ENCODE data around the gene STARD3NL. TPM values are rescaled to one million over a fixed set of nuclear protein-coding genes. Genes with fewer than 3 reads are reported as not detected.
A peak's percentile ranks its signal among the peaks of the same experiment; 100 is the strongest.
"Not testable (repeated sequence)": the region's sequence is repeated elsewhere in the genome, so short reads cannot be mapped to it uniquely, and the experiment has no call there.

Gene STARD3NL
- total RNA-seq, 1 donor from 2014 or later, result 53.8 TPM

DNA sequence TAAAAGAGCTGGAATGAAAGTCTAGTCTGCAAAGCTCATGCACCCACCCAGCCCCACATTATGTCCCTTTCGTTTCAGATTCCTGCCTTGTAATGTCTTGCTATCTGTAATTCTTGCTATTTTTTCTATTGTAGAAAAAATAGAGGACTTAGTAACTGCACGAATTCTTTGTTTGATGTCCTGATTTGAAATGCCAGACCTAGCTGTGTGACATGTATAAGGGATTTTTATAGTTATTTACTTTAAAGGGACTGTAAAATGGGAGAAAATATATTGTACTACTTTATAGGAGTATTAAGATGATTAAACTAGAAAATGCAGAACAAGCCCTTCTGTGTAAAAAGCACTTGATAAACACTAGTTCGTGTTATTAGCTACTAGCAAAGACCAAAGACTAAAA, 63.0 kb downstream of the STARD3NL start:
- H3K4me1 ChIP-seq, result no peaks in the 10 kb centered on the region
- H3K36me3 ChIP-seq, result no peaks in the 10 kb centered on the region
- no peaks in the 10 kb centered on the region for H3K9me3 ChIP-seq
- no peak for ATAC-seq
- no peak for TF ChIP-seq CTCF (IDR thresholded peaks at IDR 0.05)
- H3K27ac ChIP-seq, result no peak overlapping the region
- intact Hi-C loops (cut with DNase I), result no loop called here
- H3K4me3 ChIP-seq, result no peak overlapping the region
- DNase-seq, result no peak
- no peaks in the 10 kb centered on the region for H3K27me3 ChIP-seq

- intact Hi-C loops (cut with DNase I), result no loop called here
- ATAC-seq, result no peak
- H3K4me3 ChIP-seq, result no peak overlapping the region
- H3K9me3 ChIP-seq, result no peaks in the 10 kb centered on the region
- H3K36me3 ChIP-seq, result no peaks in the 10 kb centered on the region
- no peak for TF ChIP-seq CTCF (IDR thresholded peaks at IDR 0.05)
- H3K4me1 ChIP-seq, result no peaks in the 10 kb centered on the region
- H3K27ac ChIP-seq, result no peak overlapping the region
- no peaks in the 10 kb centered on the region for H3K27me3 ChIP-seq
- no peak for DNase-seq
These were observed 64.8 kb downstream of the STARD3NL start for GRCh38 chr7:38242814-38243213.

- peak; percentile 75 for ATAC-seq
- H3K36me3 ChIP-seq; H3K4me3 ChIP-seq; H3K4me1 ChIP-seq; DNase-seq; H3K27me3 ChIP-seq; H3K9me3 ChIP-seq; H3K27ac ChIP-seq; intact Hi-C loops (cut with DNase I): not testable (repeated sequence)
These were observed 65.3 kb downstream of the STARD3NL start for GRCh38 chr7:38243345-38243744.

DNA sequence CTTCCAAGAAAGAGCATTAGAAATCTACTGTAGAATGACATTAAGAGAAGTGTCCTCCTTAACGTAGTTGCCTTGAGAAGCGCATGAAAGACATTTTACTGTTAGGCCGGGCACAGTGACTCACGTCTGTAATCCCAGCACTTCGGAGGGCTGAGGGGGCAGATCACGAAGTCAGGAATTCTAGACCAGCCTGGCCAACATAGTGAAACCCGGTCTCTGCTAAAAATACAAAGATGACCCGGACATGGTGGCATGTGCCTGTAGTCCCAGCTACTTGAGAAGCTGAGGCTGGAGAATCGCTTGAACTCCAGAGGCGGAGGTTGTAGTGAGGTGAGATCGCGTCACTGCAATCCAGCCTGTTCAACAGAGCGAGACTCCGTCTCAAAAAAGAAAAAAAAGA, 66.5 kb downstream of the STARD3NL start:
- Histone ChIP-seq H3K9me3 (no peaks in the 10 kb centered on the region), H3K4me3 (no peak overlapping the region), H3K27me3 (no peaks in the 10 kb centered on the region), H3K27ac (no peak overlapping the region), H3K4me1 (no peaks in the 10 kb centered on the region), H3K36me3 (no peaks in the 10 kb centered on the region)
- ATAC-seq (no peak), DNase-seq (no peak)
- no peak for TF ChIP-seq CTCF (IDR thresholded peaks at IDR 0.05)
- intact Hi-C loops (cut with DNase I), result no loop called here

GRCh38 chr7:38245409-38245977, 67.4 kb downstream of the STARD3NL start:
- Histone ChIP-seq H3K4me3 (no peak overlapping the region), H3K4me1 (no peaks in the 10 kb centered on the region), H3K27ac (no peak overlapping the region), H3K9me3 (no peaks in the 10 kb centered on the region), H3K27me3 (no peaks in the 10 kb centered on the region), H3K36me3 (no peaks in the 10 kb centered on the region)
- peak; percentile 67 for ATAC-seq
- TF ChIP-seq CTCF (IDR thresholded peaks at IDR 0.05), result no peak
- intact Hi-C loops (cut with DNase I), result no loop called here
- DNase-seq, result no peak

DNA sequence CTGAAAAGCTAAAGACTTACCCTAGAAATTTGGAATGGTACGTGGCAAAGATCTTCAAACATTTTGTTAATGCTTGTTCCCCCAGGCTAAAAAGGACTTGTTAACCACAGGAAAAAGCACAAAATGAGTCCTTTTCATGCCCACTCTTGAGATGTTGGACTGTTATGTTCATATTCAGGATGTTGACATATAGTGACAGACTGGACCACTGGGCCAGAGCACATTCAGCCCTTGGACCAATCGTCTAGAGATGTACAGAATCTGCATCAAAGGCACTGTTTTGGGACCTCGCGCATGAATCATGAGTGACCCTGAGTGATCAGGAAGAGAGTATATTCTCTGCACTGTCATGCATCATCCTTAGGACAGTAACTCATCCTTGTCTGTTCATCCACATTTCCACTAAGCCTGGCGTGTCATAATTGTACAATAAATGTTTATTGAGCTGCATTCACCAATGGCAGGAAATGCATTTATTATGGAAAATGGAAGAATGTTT, 70.1 kb downstream of the STARD3NL start:
- H3K27me3 ChIP-seq, result no peaks in the 10 kb centered on the region
- ATAC-seq, result no peak
- intact Hi-C loops (cut with DNase I), result no loop called here
- no peak overlapping the region for H3K4me3 ChIP-seq
- TF ChIP-seq CTCF (IDR thresholded peaks at IDR 0.05), result no peak
- no peaks in the 10 kb centered on the region for H3K9me3 ChIP-seq
- no peak overlapping the region for H3K27ac ChIP-seq
- no peak for DNase-seq
- H3K4me1 ChIP-seq, result no peaks in the 10 kb centered on the region
- H3K36me3 ChIP-seq, result no peaks in the 10 kb centered on the region

GRCh38 chr7:38249849-38250248, 71.8 kb downstream of the STARD3NL start:
- H3K36me3 ChIP-seq; DNase-seq; H3K4me3 ChIP-seq; intact Hi-C loops (cut with DNase I); H3K9me3 ChIP-seq; H3K27me3 ChIP-seq; H3K4me1 ChIP-seq; H3K27ac ChIP-seq: not testable (repeated sequence)
- peak; percentile 53 for ATAC-seq

Measured in upper lobe of right lung (tissue), 1 donor.